Measurements from ENCODE around the gene PLXNA4.

PLXNA4 gene

DNA sequence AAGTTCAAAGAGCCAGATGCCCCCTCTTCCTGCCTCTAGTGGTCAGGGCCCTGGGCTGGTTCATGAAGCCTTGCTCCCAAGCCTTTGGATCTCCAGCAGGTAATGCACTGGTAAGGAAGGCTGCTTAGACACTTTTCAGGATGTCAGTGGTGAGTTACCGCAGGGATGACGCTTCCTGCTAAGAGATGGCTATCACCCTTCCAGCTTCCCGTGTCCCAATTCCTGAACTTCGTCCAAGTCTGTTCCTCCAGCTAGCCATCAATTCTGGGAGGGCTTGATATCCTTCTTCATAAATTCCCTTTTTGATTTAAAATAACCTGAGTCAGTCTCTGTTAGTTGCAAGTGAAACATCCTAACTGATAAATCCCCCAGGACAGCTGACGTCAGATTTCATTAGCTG lies 221.2 kb downstream of the PLXNA4 start:
- TF ChIP-seq, protein P1, sequence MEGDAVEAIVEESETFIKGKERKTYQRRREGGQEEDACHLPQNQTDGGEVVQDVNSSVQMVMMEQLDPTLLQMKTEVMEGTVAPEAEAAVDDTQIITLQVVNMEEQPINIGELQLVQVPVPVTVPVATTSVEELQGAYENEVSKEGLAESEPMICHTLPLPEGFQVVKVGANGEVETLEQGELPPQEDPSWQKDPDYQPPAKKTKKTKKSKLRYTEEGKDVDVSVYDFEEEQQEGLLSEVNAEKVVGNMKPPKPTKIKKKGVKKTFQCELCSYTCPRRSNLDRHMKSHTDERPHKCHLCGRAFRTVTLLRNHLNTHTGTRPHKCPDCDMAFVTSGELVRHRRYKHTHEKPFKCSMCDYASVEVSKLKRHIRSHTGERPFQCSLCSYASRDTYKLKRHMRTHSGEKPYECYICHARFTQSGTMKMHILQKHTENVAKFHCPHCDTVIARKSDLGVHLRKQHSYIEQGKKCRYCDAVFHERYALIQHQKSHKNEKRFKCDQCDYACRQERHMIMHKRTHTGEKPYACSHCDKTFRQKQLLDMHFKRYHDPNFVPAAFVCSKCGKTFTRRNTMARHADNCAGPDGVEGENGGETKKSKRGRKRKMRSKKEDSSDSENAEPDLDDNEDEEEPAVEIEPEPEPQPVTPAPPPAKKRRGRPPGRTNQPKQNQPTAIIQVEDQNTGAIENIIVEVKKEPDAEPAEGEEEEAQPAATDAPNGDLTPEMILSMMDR (IDR thresholded peaks at IDR 0.05; ENCODE audit: extremely low read depth, missing control alignments): no peak
- DNase-seq (ENCODE audit: low spot score): no peak

DNA sequence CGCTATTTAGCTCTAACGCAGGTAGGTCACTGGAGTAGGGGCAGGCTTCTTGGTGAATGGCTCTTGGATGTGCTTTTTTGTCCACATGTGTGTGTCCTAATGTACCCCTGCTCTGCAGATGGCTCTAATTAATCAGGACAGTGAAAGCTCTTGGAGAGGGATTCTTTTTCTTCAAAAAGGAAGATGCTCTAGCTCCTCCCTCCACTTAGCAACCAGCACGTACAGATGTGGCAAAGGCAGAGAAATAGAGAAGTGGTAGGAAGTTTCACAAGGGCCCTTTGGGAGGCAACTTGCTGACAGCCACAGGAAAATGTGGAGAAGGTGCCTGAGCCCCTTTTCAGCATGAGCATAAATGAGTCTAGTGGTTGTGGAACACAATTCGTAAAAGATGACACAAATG lies 221.7 kb downstream of the PLXNA4 start:
- TF ChIP-seq, protein P1 (IDR thresholded peaks at IDR 0.05; ENCODE audit: extremely low read depth, missing control alignments): no peak
- DNase-seq (ENCODE audit: low spot score): no peak

DNA sequence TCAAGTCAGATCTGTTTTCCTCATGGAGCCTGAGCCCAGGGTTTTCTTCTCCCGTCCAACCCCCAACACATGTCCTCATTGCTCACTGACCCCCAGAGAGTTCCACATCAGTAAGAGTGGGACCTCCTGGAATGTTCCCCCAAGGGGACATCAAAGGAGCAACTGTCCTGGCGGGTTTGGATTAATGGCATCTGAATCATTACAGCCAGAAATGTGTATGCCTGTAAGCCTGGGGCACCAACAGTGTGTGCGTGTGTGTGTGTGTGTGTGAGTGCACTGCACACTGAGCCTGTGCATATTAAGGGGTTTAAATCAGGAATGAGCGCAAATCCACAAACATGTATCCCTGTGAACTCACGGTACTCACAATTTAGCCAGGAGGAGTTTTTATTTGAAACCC lies 222.3 kb downstream of the PLXNA4 start:
- DNase-seq (ENCODE audit: low spot score): no peak
- TF ChIP-seq, protein P1 (IDR thresholded peaks at IDR 0.05; ENCODE audit: extremely low read depth, missing control alignments): no peak

DNA sequence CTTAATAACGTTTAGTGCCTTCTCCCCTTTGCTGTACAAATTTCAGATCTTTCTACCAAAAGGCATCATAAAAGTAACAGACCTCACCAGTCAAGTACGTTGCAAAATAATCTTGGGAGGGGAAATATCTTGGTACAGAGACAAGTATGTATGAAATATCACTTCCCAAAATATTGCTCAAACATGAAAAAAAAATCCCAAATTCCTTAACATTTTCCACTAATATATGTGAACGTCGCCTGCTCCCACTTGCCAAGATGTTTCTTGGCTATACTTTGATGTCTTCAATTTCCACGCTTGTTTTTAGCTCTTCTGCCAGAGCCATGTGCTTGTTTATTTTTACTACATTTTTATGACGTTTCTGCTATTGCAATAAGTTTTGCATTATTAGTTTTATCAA lies 223.5 kb downstream of the PLXNA4 start:
- TF ChIP-seq, protein P1 (IDR thresholded peaks at IDR 0.05; ENCODE audit: extremely low read depth, missing control alignments): no peak
- DNase-seq (ENCODE audit: low spot score): no peak

DNA sequence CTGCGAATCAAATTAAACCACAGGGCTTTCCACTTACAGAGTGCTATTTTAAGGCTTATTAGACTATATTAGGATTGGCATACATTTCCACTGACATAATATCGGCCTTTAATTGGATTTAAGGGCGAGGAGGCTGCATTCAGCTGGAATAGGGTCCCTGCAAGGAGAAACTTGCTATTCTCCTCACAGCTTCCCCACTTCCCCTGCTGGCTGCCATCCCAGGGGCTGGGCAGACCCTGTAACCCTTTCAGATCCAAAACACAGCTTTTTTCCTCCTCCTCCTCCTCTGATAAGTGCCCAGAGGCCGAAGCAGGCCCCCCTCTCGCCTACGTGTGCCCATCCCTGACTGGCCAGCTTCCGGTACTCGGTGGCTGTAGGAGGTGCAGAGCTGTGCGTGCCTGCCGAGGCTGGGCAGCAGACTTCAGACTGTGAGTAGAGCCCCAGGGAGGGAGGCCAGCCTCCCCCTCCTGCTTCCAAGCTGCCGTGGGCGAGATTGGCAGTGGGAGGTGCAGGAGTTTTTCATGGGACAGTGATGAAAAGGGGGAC lies 224.2 kb downstream of the PLXNA4 start:
- TF ChIP-seq, protein P1 (IDR thresholded peaks at IDR 0.05; ENCODE audit: extremely low read depth, missing control alignments): no peak
- no peak for DNase-seq (ENCODE audit: low spot score)

DNA sequence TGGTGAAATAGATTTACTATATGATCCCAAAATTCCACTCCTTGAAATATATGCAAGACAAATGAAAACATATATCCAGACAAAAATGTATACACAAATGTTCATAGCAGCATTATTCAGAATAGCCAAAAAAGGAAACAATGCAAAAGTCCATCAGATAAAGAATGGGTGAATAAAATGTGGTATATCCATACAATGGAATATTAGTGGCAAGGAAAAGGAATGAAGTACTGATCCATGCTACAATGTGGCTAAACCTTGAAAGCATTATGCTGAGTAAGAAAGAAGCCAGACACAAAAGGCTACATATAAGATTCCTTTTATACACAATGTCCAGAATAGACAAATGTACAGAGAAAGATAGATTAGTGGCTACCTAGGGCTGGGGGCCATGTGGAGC lies 225.5 kb downstream of the PLXNA4 start:
- DNase-seq (ENCODE audit: low spot score): no peak
- TF ChIP-seq, protein P1 (IDR thresholded peaks at IDR 0.05; ENCODE audit: extremely low read depth, missing control alignments): no peak

DNA sequence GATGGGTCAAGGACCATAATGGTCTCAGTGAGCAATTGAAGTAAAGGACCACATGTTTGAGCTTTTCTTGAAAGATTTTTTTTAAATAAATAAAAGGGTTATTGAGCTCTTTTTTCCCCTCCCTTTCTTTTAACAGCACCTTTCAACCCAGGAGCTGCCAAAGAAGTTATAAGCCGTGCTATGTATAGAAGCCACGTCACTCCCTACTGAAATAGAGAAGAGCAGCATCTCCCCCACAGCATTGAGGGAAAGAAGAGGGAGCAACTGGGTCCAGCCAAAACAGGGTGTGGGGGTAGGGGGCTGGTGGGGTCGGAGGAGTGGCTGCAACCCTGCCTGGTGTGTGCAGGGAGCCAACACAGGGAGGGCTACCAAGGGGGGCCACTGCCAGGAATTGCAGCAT lies 227.2 kb downstream of the PLXNA4 start:
- TF ChIP-seq, protein P1 (IDR thresholded peaks at IDR 0.05; ENCODE audit: extremely low read depth, missing control alignments): no peak
- DNase-seq (ENCODE audit: low spot score): no peak

All from GM20000 (cell line).